IMR-90 (cell line): ENCODE data around the gene CKAP5. TPM values are rescaled to one million over a fixed set of nuclear protein-coding genes. Genes with fewer than 3 reads are reported as not detected.

Experiments
- ATAC-seq: fragments of 200-7000 bp; cut with Tn5 transposase; 2 replicates; pipeline ENCODE4 v1.9.1; 2020; ENCODE audit warnings: low read depth, mild to moderate bottlenecking, moderate library complexity
- BruUV-seq: library from RNA; stranded (reverse); fragments of 400-500 nt; replicated peaks from 2 replicates; lab custom pipeline; 2021; lab: Mats Ljungman, UMichigan
- CTCF ChIA-PET: fragments of 300-600 bp; formaldehyde crosslinking; extraction: SDS; loops from one replicate; lab custom pipeline; 2021; ENCODE audit warnings: antibody characterized with exemption; lab: Yijun Ruan, JAX
- POLR2A ChIA-PET: fragments of 300-600 bp; sonication (Branson Sonifier 250); formaldehyde crosslinking; loops from one replicate; lab custom pipeline; 2022; ENCODE audit warnings: antibody characterized with exemption; ENCODE audit not compliant: unreplicated experiment; lab: Charles Lee
- DNase-seq: peaks from one replicate; pipeline ENCODE4 v3.0.0; 2013
- H2AFZ ChIP-seq: replicated peaks from 2 replicates; pipeline ENCODE3; 2013; ENCODE audit warnings: low read length, mild to moderate bottlenecking; ENCODE audit not compliant: poor library complexity
- H2AK5ac ChIP-seq: 2 replicates; pipeline ENCODE4 v1.6.1; 2013; ENCODE audit warnings: low read depth, low read length, inconsistent platforms
- H2AK9ac ChIP-seq: replicated peaks from 2 replicates; pipeline ENCODE3; 2013; ENCODE audit warnings: mild to moderate bottlenecking, low read depth, low read length, moderate library complexity; ENCODE audit not compliant: poor library complexity
- H2BK120ac ChIP-seq: 2 replicates; pipeline ENCODE4 v1.6.1; 2013; ENCODE audit warnings: low read depth, low read length, inconsistent platforms
- H2BK15ac ChIP-seq: 3 replicates; pipeline ENCODE4 v1.6.1; 2013; ENCODE audit warnings: low read depth, low read length, inconsistent platforms
- H2BK20ac ChIP-seq: 2 replicates; pipeline ENCODE4 v1.6.1; 2013; ENCODE audit warnings: low read depth, mild to moderate bottlenecking, inconsistent platforms, low read length, moderate library complexity
- H2BK5ac ChIP-seq: 2 replicates; pipeline ENCODE4 v1.6.1; 2013; ENCODE audit warnings: mild to moderate bottlenecking, low read depth, low read length, inconsistent platforms; ENCODE audit not compliant: poor library complexity, severe bottlenecking
- H3K14ac ChIP-seq: replicated peaks from 2 replicates; pipeline ENCODE4 v1.6.1; 2013; ENCODE audit warnings: low read depth, low read length, inconsistent platforms
- H3K18ac ChIP-seq: 2 replicates; pipeline ENCODE4 v1.6.1; 2013; ENCODE audit warnings: low read depth, low read length, control low read depth
- H3K23ac ChIP-seq: 2 replicates; pipeline ENCODE4 v1.6.1; 2013; ENCODE audit warnings: low read depth, low read length, inconsistent platforms
- H3K27ac ChIP-seq: 2 replicates; pipeline ENCODE4 v1.5.1; 2013; ENCODE audit warnings: mild to moderate bottlenecking, control low read depth, low read length; ENCODE audit not compliant: insufficient read depth
- H3K27me3 ChIP-seq: 2 replicates; pipeline ENCODE4 v1.6.1; 2013; ENCODE audit warnings: low read length; ENCODE audit not compliant: control insufficient read depth, insufficient read depth
- H3K36me3 ChIP-seq: 2 replicates; pipeline ENCODE4 v1.6.1; 2013; ENCODE audit warnings: low read length, mixed read lengths; ENCODE audit not compliant: control insufficient read depth, insufficient read depth
- H3K4ac ChIP-seq: 2 replicates; pipeline ENCODE4 v1.6.1; 2013; ENCODE audit warnings: low read depth, low read length, inconsistent platforms
- H3K4me1 ChIP-seq: 2 replicates; pipeline ENCODE4 v1.6.1; 2013; ENCODE audit warnings: low read length, mixed read lengths; ENCODE audit not compliant: control insufficient read depth, insufficient read depth
- H3K4me2 ChIP-seq: 2 replicates; pipeline ENCODE4 v1.6.1; 2013; ENCODE audit warnings: low read depth, mild to moderate bottlenecking, control low read depth, low read length, moderate library complexity
- H3K4me3 ChIP-seq: 2 replicates; pipeline ENCODE4 v1.5.1; 2013; ENCODE audit warnings: low read depth, mild to moderate bottlenecking, control low read depth, low read length, moderate library complexity; ENCODE audit not compliant: insufficient read depth
- H3K56ac ChIP-seq: 2 replicates; pipeline ENCODE4 v1.6.1; 2013; ENCODE audit warnings: low read length, inconsistent platforms; ENCODE audit not compliant: insufficient read depth; ENCODE audit errors: extremely low read depth
- H3K79me1 ChIP-seq, 2 experiments: 2 replicates each; pipeline ENCODE4 v1.6.1; 2013; ENCODE audit warnings: low read length in 2 of 2, inconsistent platforms in 1 of 2, low read depth in 1 of 2
- H3K9ac ChIP-seq: 2 replicates; pipeline ENCODE4 v1.6.1; 2013; ENCODE audit warnings: low read depth, low read length, control low read depth
- H3K9me1 ChIP-seq: 2 replicates; pipeline ENCODE4 v1.6.1; 2013; ENCODE audit warnings: low read length, inconsistent platforms; ENCODE audit not compliant: insufficient read depth
- H3K9me3 ChIP-seq: 2 replicates; pipeline ENCODE4 v1.6.1; 2013; ENCODE audit warnings: low read length; ENCODE audit not compliant: control insufficient read depth, insufficient read depth
- H4K20me1 ChIP-seq: 2 replicates; pipeline ENCODE4 v1.6.1; 2013; ENCODE audit warnings: low read length, inconsistent platforms; ENCODE audit not compliant: insufficient read depth
- H4K5ac ChIP-seq: 2 replicates; pipeline ENCODE4 v1.6.1; 2013; ENCODE audit warnings: mild to moderate bottlenecking, low read depth, low read length, control low read depth
- H4K8ac ChIP-seq, 2 experiments: 2 replicates each; pipeline ENCODE4 v1.6.1; 2013; ENCODE audit warnings: low read depth in 2 of 2, low read length in 2 of 2, control low read depth in 1 of 2, inconsistent platforms in 1 of 2
- H4K91ac ChIP-seq: 2 replicates; pipeline ENCODE4 v1.6.1; 2013; ENCODE audit warnings: low read depth, low read length, inconsistent platforms; ENCODE audit not compliant: insufficient read depth
- BHLHE40 ChIP-seq: fragments of 150-350 bp; IDR thresholded peaks from 2 replicates; pipeline ENCODE4 v1.6.1; 2016; ENCODE audit warnings: mild to moderate bottlenecking, low read depth, low read length
- POLR2A ChIP-seq: IDR thresholded peaks from 2 replicates; pipeline ENCODE4 v1.6.1; 2012; ENCODE audit warnings: mild to moderate bottlenecking, low read depth, low read length
- WGBS, 2 experiments: methylation state at CpG; one replicate each; pipeline versions ENCODE4 v1.1.5 to v1.1.7; 2013; ENCODE audit warnings: missing lambda C conversion rate in 2 of 2; ENCODE audit not compliant: insufficient read length in 1 of 2; ENCODE audit errors: extremely low coverage in 2 of 2; 5-methylcytosine and 5-hydroxymethylcytosine counted together
- dilution Hi-C: fragments of 300-500 bp; cut with HindIII; formaldehyde crosslinking; loops from one replicate; pipeline ENCODE4 v1.14.3; 2018; ENCODE audit warnings: low sequenced_read_pairs; ENCODE audit not compliant: unreplicated experiment
- in situ Hi-C: fragments of 300-500 bp; cut with MboI; formaldehyde crosslinking; loops from 3 replicates; pipeline ENCODE4 v1.14.3; 2019; ENCODE audit warnings: low sequenced_read_pairs, inconsistent platforms, mixed read lengths
- intact Hi-C: fragments of 100-400 bp; cut with micrococcal nuclease; formaldehyde crosslinking; loops from 2 replicates; pipeline ENCODE4 v1.10.0; 2022
- polyA plus RNA-seq, 3 experiments: library from polyadenylated mRNA; depleted of rRNA; stranded (reverse); fragments of >200 nt; gene quantifications; 2 replicates each; pipeline ENCODE4 v1.2.3, GENCODE V29; 2012; ENCODE audit warnings: low replicate concordance in 1 of 3
- total RNA-seq: library from RNA; depleted of rRNA; stranded (reverse); fragments of >200 nt; gene quantifications from 2 replicates; pipeline ENCODE4 v1.2.3, GENCODE V29; 2012

CKAP5 gene
- total and polyA plus RNA-seq, 2 of the 4 experiments (the other 2 are of a cell fraction), result 59.5 to 79.2 TPM

- no peaks in the 10 kb centered on the region for H3K79me1 ChIP-seq
- H4K91ac ChIP-seq, result no peak overlapping the region
- no peak overlapping the region for H3K18ac ChIP-seq
- no peaks in the 10 kb centered on the region for H3K9me3 ChIP-seq
- H3K27me3 ChIP-seq, result no peaks in the 10 kb centered on the region
- peaks cover 7% of the 10 kb centered on the region for H3K36me3 ChIP-seq
- no peak overlapping the region for H3K4me3 ChIP-seq
- H3K4me2 ChIP-seq, result no peak overlapping the region
- no peak overlapping the region for H2BK120ac ChIP-seq
- no peak overlapping the region for H3K4ac ChIP-seq
- no peak overlapping the region for H3K56ac ChIP-seq
- H2AK5ac ChIP-seq, result no peak overlapping the region
- peak; percentile 56; the same call in 1 of the 2 replicates for ATAC-seq
- no peak overlapping the region for H2AFZ ChIP-seq
- intact Hi-C loops, result loop anchor here (1.0 kb wide), 1 partner anchor 30 kb away; no protein-coding TSS in a partner anchor
- CTCF ChIA-PET, result interaction anchor here (2.0 kb wide), 1 partner anchor 262 kb away, joined by 8 read pairs; no protein-coding TSS in a partner anchor
- no CpG with 5 or more reads among the region's 2 CpGs for WGBS, 2 experiments
- no peaks in the 10 kb centered on the region for H3K9me1 ChIP-seq
- DNase-seq, result peak; percentile 36
- H4K5ac ChIP-seq, result no peak overlapping the region
- H3K27ac ChIP-seq, result no peak overlapping the region
- TF ChIP-seq BHLHE40 (no peak), POLR2A (no peak)
- no peak overlapping the region for H2BK15ac ChIP-seq
- no peaks in the 10 kb centered on the region; the same call in 1 of the 2 replicates for H3K4me1 ChIP-seq
- dilution Hi-C loops, result no loop called here
- no peak overlapping the region for H2BK5ac ChIP-seq
- no peak overlapping the region for H4K8ac ChIP-seq
- in situ Hi-C loops, result loop anchor here (25.0 kb wide), 1 partner anchor 472 kb away; the partner anchor contains the start of gene MYBPC3
- H2BK20ac ChIP-seq, result no peak overlapping the region
- no peak overlapping the region for H3K23ac ChIP-seq
- H2AK9ac ChIP-seq, result no peak overlapping the region
- BruUV-seq, result no TSS peak
- H3K14ac ChIP-seq, result no peak overlapping the region
- H4K20me1 ChIP-seq, result no peaks in the 10 kb centered on the region
- no peak overlapping the region for H3K9ac ChIP-seq
- POLR2A ChIA-PET, result no interaction called here
Measured at GRCh38 chr11:46890665-46891064, 44.6 kb upstream of the CKAP5 start.
